Stimulated activated CD8-positive, alpha-beta memory T cell treated with anti-CD3 and anti-CD28 coated beads, Interleukin-4, amount 100 ng/mL, for 1 hour (primary cell): Measurements from ENCODE around the gene PPEF2.
"Not testable (repeated sequence)": the region's sequence is repeated elsewhere in the genome, so short reads cannot be mapped to it uniquely, and the experiment has no call there.

ENCODE experiments used
- DNase-seq, 2 donors: peaks; one replicate each; pipeline ENCODE4 v3.0.0-alpha.2; 2020; ENCODE audit warnings: low read depth in 2 of 2, low spot score in 1 of 2

The PPEF2 gene

GRCh38 chr4:75898536-75898935, 3.7 kb downstream of the PPEF2 start:
- DNase-seq, result no peak

GRCh38 chr4:75895744-75896314, 6.4 kb downstream of the PPEF2 start:
- no peak for DNase-seq

- DNase-seq, result no peak
Observed at GRCh38 chr4:75892508-75892907, 9.7 kb downstream of the PPEF2 start.

- no peak for DNase-seq
Observed at GRCh38 chr4:75891611-75892010, 10.6 kb downstream of the PPEF2 start.

GRCh38 chr4:75889537-75890199, 12.6 kb downstream of the PPEF2 start:
- no peak for DNase-seq

GRCh38 chr4:75886104-75886503, 16.1 kb downstream of the PPEF2 start:
- DNase-seq, result no peak

- DNase-seq, result no peak
Observed at GRCh38 chr4:75881476-75881875, 20.8 kb downstream of the PPEF2 start.

GRCh38 chr4:75880278-75880677, 22.0 kb downstream of the PPEF2 start:
- no peak for DNase-seq

GRCh38 chr4:75878246-75878756, 24.0 kb downstream of the PPEF2 start:
- no peak for DNase-seq

- DNase-seq, result no peak
Observed at GRCh38 chr4:75876218-75876617, 26.0 kb downstream of the PPEF2 start.

- DNase-seq, result no peak
Observed at GRCh38 chr4:75869100-75869499, 33.2 kb downstream of the PPEF2 start.

- no peak for DNase-seq
Observed at GRCh38 chr4:75867130-75867529, 35.1 kb downstream of the PPEF2 start.

- no peak for DNase-seq
Observed at GRCh38 chr4:75860606-75861005, 41.6 kb downstream of the PPEF2 start.

GRCh38 chr4:75858721-75859120, 43.5 kb downstream of the PPEF2 start:
- DNase-seq, result no peak

GRCh38 chr4:75849461-75849860, 52.8 kb downstream of the PPEF2 start:
- DNase-seq, result no peak

- no peak for DNase-seq
Observed at GRCh38 chr4:75848891-75849290, 53.4 kb downstream of the PPEF2 start.

GRCh38 chr4:75848171-75848760, 54.0 kb downstream of the PPEF2 start:
- DNase-seq, result not testable (repeated sequence)

- no peak for DNase-seq
Observed at GRCh38 chr4:75845992-75846391, 56.3 kb downstream of the PPEF2 start.

GRCh38 chr4:75844151-75844662, 58.0 kb downstream of the PPEF2 start:
- no peak for DNase-seq

GRCh38 chr4:75843596-75843995, 58.7 kb downstream of the PPEF2 start:
- no peak for DNase-seq

GRCh38 chr4:75841641-75842520, 60.4 kb downstream of the PPEF2 start:
- no peak for DNase-seq
